ENCODE results near the gene ZNF813.
"Not testable (repeated sequence)": the region's sequence is repeated elsewhere in the genome, so short reads cannot be mapped to it uniquely, and the experiment has no call there.

- not testable (repeated sequence) for TF ChIP-seq EZH2phosphoT487, CTCF (IDR thresholded peaks at IDR 0.05; ENCODE audit: low read length)
These were observed 44.5 kb upstream of the ZNF813 start for GRCh38 chr19:53423074-53423473.

Measured in MM.1S (cell line).